HEK293 (cell line): ENCODE data around the gene LBX2.

ENCODE experiments used
- BCL11B ChIP-seq: fragments of 450-650 bp; formaldehyde crosslinking; IDR thresholded peaks from 2 replicates; pipeline ENCODE4 v1.5.1; 2016; ENCODE audit warnings: low read depth, missing biosample characterization, missing genetic modification characterization
- CTCF ChIP-seq: fragments of 450-650 bp; formaldehyde crosslinking; IDR thresholded peaks from 2 replicates; pipeline ENCODE4 v1.5.1; 2016; ENCODE audit warnings: missing biosample characterization, missing genetic modification characterization
- GLIS2 ChIP-seq: fragments of 450-650 bp; formaldehyde crosslinking; IDR thresholded peaks from 2 replicates; pipeline ENCODE4 v1.5.1; 2016; ENCODE audit warnings: missing biosample characterization, missing genetic modification characterization
- HOXA7 ChIP-seq: sonication (generic); formaldehyde crosslinking; IDR thresholded peaks from 2 replicates; pipeline ENCODE4 v1.8.1; 2022; ENCODE audit warnings: missing genetic modification reagents, borderline replicate concordance
- KLF1 ChIP-seq: fragments of 450-650 bp; formaldehyde crosslinking; IDR thresholded peaks from 2 replicates; pipeline ENCODE4 v1.5.1; 2016; ENCODE audit warnings: missing biosample characterization, missing genetic modification characterization
- PRDM6 ChIP-seq: fragments of 450-650 bp; formaldehyde crosslinking; IDR thresholded peaks from 2 replicates; pipeline ENCODE4 v1.5.1; 2017; ENCODE audit warnings: missing biosample characterization, missing genetic modification characterization
- SCRT1 ChIP-seq: fragments of 450-650 bp; formaldehyde crosslinking; IDR thresholded peaks from 2 replicates; pipeline ENCODE4 v1.5.1; 2016; ENCODE audit warnings: missing biosample characterization, missing genetic modification characterization, borderline replicate concordance
- SCRT2 ChIP-seq: fragments of 450-650 bp; formaldehyde crosslinking; IDR thresholded peaks from 2 replicates; pipeline ENCODE4 v1.5.1; 2016; ENCODE audit warnings: missing biosample characterization, missing genetic modification characterization
- TRIM28 ChIP-seq: IDR thresholded peaks from 2 replicates; pipeline ENCODE4 v1.6.1; 2011; ENCODE audit warnings: low read length, control low read depth, borderline replicate concordance
- ZBTB26 ChIP-seq: fragments of 450-650 bp; formaldehyde crosslinking; optimal IDR thresholded peaks from 2 replicates; pipeline ENCODE3; 2016; ENCODE audit warnings: missing biosample characterization, mild to moderate bottlenecking, missing genetic modification characterization
- ZBTB44 ChIP-seq: fragments of 450-650 bp; IDR thresholded peaks from 2 replicates; pipeline ENCODE4 v1.5.1; 2018; ENCODE audit warnings: missing biosample characterization, mild to moderate bottlenecking, missing genetic modification characterization
- ZBTB48 ChIP-seq: fragments of 450-650 bp; formaldehyde crosslinking; IDR thresholded peaks from 2 replicates; pipeline ENCODE4 v1.5.1; 2016; ENCODE audit warnings: missing biosample characterization, missing genetic modification characterization
- ZBTB7A ChIP-seq: fragments of 450-650 bp; formaldehyde crosslinking; IDR thresholded peaks from 2 replicates; pipeline ENCODE4 v1.5.1; 2016; ENCODE audit warnings: low read depth, missing biosample characterization, missing genetic modification characterization
- ZNF157 ChIP-seq: fragments of 450-650 bp; formaldehyde crosslinking; IDR thresholded peaks from 2 replicates; pipeline ENCODE4 v1.5.1; 2016; ENCODE audit warnings: missing biosample characterization, missing genetic modification characterization
- ZNF18 ChIP-seq: fragments of 450-650 bp; formaldehyde crosslinking; IDR thresholded peaks from 2 replicates; pipeline ENCODE4 v1.5.1; 2016; ENCODE audit warnings: missing biosample characterization, missing genetic modification characterization
- ZNF19 ChIP-seq: fragments of 450-650 bp; formaldehyde crosslinking; IDR thresholded peaks from 2 replicates; pipeline ENCODE4; 2016; ENCODE audit warnings: missing biosample characterization, missing genetic modification characterization, low read depth
- ZNF23 ChIP-seq: fragments of 450-650 bp; formaldehyde crosslinking; IDR thresholded peaks from 2 replicates; pipeline ENCODE4 v1.5.1; 2016; ENCODE audit warnings: missing biosample characterization, missing genetic modification characterization, borderline replicate concordance
- ZNF266 ChIP-seq: fragments of 450-650 bp; formaldehyde crosslinking; IDR thresholded peaks from 2 replicates; pipeline ENCODE4 v1.5.1; 2016; ENCODE audit warnings: missing biosample characterization, missing genetic modification characterization, low read depth
- ZNF280C ChIP-seq: fragments of 450-650 bp; formaldehyde crosslinking; IDR thresholded peaks from 2 replicates; pipeline ENCODE4 v1.5.1; 2016; ENCODE audit warnings: missing biosample characterization, missing genetic modification characterization
- ZNF391 ChIP-seq: fragments of 450-650 bp; formaldehyde crosslinking; IDR thresholded peaks from 2 replicates; pipeline ENCODE4 v1.5.1; 2016; ENCODE audit warnings: low read depth, missing biosample characterization, missing genetic modification characterization, borderline replicate concordance
- ZNF513 ChIP-seq: fragments of 450-650 bp; IDR thresholded peaks from 2 replicates; pipeline ENCODE4 v1.5.1; 2018; ENCODE audit warnings: missing biosample characterization, missing genetic modification characterization
- ZNF561 ChIP-seq: fragments of 450-650 bp; IDR thresholded peaks from 2 replicates; pipeline ENCODE4 v1.5.1; 2018; ENCODE audit warnings: missing biosample characterization, missing genetic modification characterization, borderline replicate concordance
- ZNF610 ChIP-seq: fragments of 450-650 bp; formaldehyde crosslinking; IDR thresholded peaks from 2 replicates; pipeline ENCODE4 v1.5.1; 2016; ENCODE audit warnings: missing biosample characterization, missing genetic modification characterization, borderline replicate concordance
- ZNF660 ChIP-seq: fragments of 450-650 bp; IDR thresholded peaks from 2 replicates; pipeline ENCODE4 v1.5.1; 2018; ENCODE audit warnings: missing biosample characterization, mild to moderate bottlenecking, missing genetic modification characterization
- ZNF768 ChIP-seq: fragments of 450-650 bp; formaldehyde crosslinking; IDR thresholded peaks from 2 replicates; pipeline ENCODE4 v1.5.1; 2018; ENCODE audit warnings: missing biosample characterization, mild to moderate bottlenecking, missing genetic modification characterization
- ZNF776 ChIP-seq: fragments of 450-650 bp; formaldehyde crosslinking; IDR thresholded peaks from 2 replicates; pipeline ENCODE4 v1.5.0; 2017; ENCODE audit warnings: missing biosample characterization, missing genetic modification characterization, borderline replicate concordance
- ZNF792 ChIP-seq: fragments of 450-650 bp; formaldehyde crosslinking; IDR thresholded peaks from 2 replicates; pipeline ENCODE4 v1.5.1; 2016; ENCODE audit warnings: missing biosample characterization, missing genetic modification characterization
- ZSCAN30 ChIP-seq: fragments of 450-650 bp; IDR thresholded peaks from 2 replicates; pipeline ENCODE4 v1.5.1; 2018; ENCODE audit warnings: missing biosample characterization, mild to moderate bottlenecking, missing genetic modification characterization, moderate library complexity

LBX2 gene

GRCh38 chr2:74502720-74503505, 3.5 kb upstream of the LBX2 start (continued):
- peak; percentile 68 for TF ChIP-seq ZBTB26 (tag by site-specific recombination)
- no peak for TF ChIP-seq ZNF19 (tag by site-specific recombination)
- TF ChIP-seq PRDM6 (tag by site-specific recombination): no peak
- peak; percentile 75 for TF ChIP-seq GLIS2 (tag by site-specific recombination)
- no peak for TF ChIP-seq ZNF776 (tag by site-specific recombination)
- TF ChIP-seq SCRT1 (tag by site-specific recombination): no peak
- TF ChIP-seq ZNF561 (tag by site-specific recombination): no peak
- TF ChIP-seq ZNF513 (tag by site-specific recombination): no peak
- no peak for TF ChIP-seq TRIM28
- TF ChIP-seq SCRT2: no peak
- no peak for TF ChIP-seq KLF1 (tag by site-specific recombination)
- TF ChIP-seq ZNF792 (tag by site-specific recombination): no peak
- TF ChIP-seq ZNF157: no peak
- TF ChIP-seq ZNF610: no peak
- no peak; the same call in 1 of the 2 replicates for TF ChIP-seq CTCF (tag by site-specific recombination)
- no peak for TF ChIP-seq ZNF768
- TF ChIP-seq ZNF660 (tag by site-specific recombination): no peak
- TF ChIP-seq ZNF280C (tag by site-specific recombination): no peak
- TF ChIP-seq ZNF23: no peak
- TF ChIP-seq ZNF266 (tag by site-specific recombination): no peak
- TF ChIP-seq ZBTB7A (tag by site-specific recombination): 0 out of 2 replicates have a peak, but pooled peaks have one; percentile 18
- no peak for TF ChIP-seq BCL11B (tag by site-specific recombination)
- TF ChIP-seq HOXA7 (CRISPR knock-in tag): no peak
- no peak for TF ChIP-seq ZNF391
- TF ChIP-seq ZNF18: no peak
- no peak for TF ChIP-seq ZSCAN30
- TF ChIP-seq ZBTB48: no peak
- no peak for TF ChIP-seq ZBTB44
